Measurements from ENCODE around the gene GABARAP.
"Not testable (repeated sequence)": the region's sequence is repeated elsewhere in the genome, so short reads cannot be mapped to it uniquely, and the experiment has no call there.

Gene GABARAP

GRCh38 chr17:7260651-7261378 lies 18.6 kb upstream of the GABARAP start:
- FAIRE-seq = no peak

GRCh38 chr17:7260151-7260550 lies 17.9 kb upstream of the GABARAP start:
- FAIRE-seq = no peak

GRCh38 chr17:7259555-7259889 lies 17.3 kb upstream of the GABARAP start:
- no peak for FAIRE-seq

GRCh38 chr17:7258731-7259554 lies 16.7 kb upstream of the GABARAP start:
- no peak for FAIRE-seq

GRCh38 chr17:7256766-7257456 lies 14.7 kb upstream of the GABARAP start:
- FAIRE-seq = no peak

- FAIRE-seq = no peak
These were observed 12.3 kb upstream of the GABARAP start for GRCh38 chr17:7254511-7254910.

GRCh38 chr17:7253082-7253481 lies 10.8 kb upstream of the GABARAP start:
- no peak for FAIRE-seq

- no peak for FAIRE-seq
These were observed 10.2 kb upstream of the GABARAP start, which contains the start of gene ELP5 for GRCh38 chr17:7252176-7253043. Gene ELP5, plus strand, starts transcription at chr17:7252215. Its CDS starts 336 bp downstream, at chr17:7252551.

- peak; percentile 95 for FAIRE-seq
These were observed 9.5 kb upstream of the GABARAP start, which contains the start of gene CTDNEP1 for GRCh38 chr17:7251661-7252175. Gene CTDNEP1, minus strand, starts transcription at chr17:7251734. Its CDS starts 438 bp downstream, at chr17:7251296.

- FAIRE-seq = no peak
These were observed 8.7 kb upstream of the GABARAP start for GRCh38 chr17:7250695-7251627.

- no peak for FAIRE-seq
These were observed 7.6 kb upstream of the GABARAP start for GRCh38 chr17:7249830-7250229.

GRCh38 chr17:7249214-7249613 lies 7.0 kb upstream of the GABARAP start:
- FAIRE-seq = no peak

- FAIRE-seq = no peak
These were observed 6.5 kb upstream of the GABARAP start for GRCh38 chr17:7248796-7249195.

GRCh38 chr17:7246779-7247178 lies 4.5 kb upstream of the GABARAP start:
- FAIRE-seq = no peak

GRCh38 chr17:7243838-7244237 lies 1.6 kb upstream of the GABARAP start:
- FAIRE-seq = not testable (repeated sequence)

- no peak for FAIRE-seq
These were observed 1.1 kb upstream of the GABARAP start for GRCh38 chr17:7243453-7243729.

GRCh38 chr17:7242717-7243452 lies 636 bp upstream of the GABARAP start:
- no peak for FAIRE-seq

- FAIRE-seq = no peak
These were observed 1.0 kb downstream of the GABARAP start for GRCh38 chr17:7241090-7241733.

GRCh38 chr17:7240375-7240774 lies 1.9 kb downstream of the GABARAP start:
- FAIRE-seq = no peak

All from TTC549 (cell line).